NOMO-1 treated with dmso at 0.1 percent for 144 hours (cell line): ENCODE measurements around the gene ABHD16A.

Experiments used
- DNase-seq: peaks from one replicate; lab custom pipeline; 2025; ENCODE audit not compliant: unreplicated experiment; lab: John Stamatoyannopoulos, UW

The ABHD16A gene

DNA sequence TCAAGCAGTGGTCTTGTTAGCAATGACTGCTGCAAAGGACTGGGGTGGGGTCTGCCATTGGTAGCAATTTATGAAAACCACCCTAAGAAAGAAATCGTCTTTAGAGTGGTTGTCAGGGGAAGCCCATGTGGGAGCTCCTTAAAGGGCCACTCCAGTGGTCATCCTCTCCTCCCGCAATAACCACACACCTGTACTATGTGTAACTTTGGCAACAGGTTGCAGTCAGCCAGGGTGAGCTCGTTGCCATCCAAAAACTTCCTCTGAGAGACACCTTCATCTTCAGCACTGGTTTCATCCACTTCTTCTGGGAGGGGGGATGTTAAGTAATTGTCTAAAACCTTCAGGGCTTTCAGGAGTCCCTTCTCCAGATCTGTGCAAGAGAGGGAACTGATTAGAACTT, 28.9 kb upstream of the ABHD16A start:
- no peak for DNase-seq

DNA sequence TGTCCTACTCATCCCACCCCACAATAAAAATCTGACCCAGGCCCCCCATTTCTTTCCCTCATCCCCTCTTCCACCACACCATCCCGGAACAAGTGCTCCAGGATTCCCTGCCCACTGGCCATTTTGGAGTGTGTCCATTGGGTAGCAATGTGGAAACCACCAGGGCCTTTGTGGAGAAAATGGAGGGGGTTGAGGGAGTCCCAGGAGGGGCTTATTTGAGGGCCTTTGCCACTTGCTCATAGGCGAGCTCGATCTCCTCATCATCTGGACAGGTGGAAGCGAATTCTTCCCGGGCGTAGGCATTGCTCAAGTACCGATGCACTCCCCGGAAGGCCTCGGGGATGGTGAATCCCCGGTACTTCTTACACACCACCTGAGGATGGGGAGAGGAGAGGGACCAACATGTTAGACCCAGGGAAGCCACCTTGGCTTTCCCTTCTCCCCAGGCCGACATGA, 27.5 kb upstream of the ABHD16A start:
- no peak for DNase-seq

GRCh38 chr6:31729979-31730630, 27.0 kb upstream of the ABHD16A start:
- peak; percentile 33 for DNase-seq

- peak; percentile 64 for DNase-seq
Measured at GRCh38 chr6:31729515-31729978, 26.4 kb upstream of the ABHD16A start.

DNA sequence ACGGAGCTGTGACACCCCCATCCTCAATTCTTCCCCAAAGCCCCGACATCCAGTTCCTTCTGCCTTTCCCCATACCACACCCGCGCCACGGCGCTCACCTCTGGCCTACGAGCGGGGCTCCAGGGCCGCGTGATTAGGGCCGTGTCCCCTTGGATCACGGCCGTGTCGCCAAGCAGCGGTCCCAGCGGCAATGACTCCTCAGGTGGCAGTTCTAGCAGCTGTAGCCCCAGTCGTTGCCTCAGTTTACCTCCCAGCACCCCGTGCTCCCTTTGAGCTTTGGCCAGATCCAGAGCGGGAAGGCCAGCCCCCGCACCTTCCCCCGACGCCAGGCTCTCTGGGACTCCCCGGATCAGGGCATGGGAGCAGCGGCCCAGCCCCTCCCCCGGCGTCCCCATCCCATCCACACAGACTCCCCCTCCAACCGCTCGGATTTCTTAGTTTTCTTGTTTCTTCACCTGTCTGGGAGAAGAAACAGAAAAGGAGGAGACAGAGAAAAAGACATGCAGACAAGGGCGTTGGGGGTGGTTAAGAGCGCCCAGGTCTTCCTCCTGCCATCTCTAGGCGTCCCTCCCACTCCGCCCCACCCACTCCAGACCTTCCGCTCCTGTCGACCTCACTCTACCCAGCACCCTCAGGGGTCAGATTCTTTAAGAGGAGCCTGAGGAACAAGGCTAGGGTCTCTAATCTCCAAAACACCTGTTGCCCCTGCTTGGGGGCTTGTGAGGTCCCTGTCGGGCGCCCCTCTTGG, 25.8 kb upstream of the ABHD16A start, which contains the start of gene DDAH2:
TSS of gene DDAH2 (minus strand) at position 533 of the 748 bp plus-strand sequence. CDS start at position 395, 138 bp downstream.
- DNase-seq: no peak

- DNase-seq: peak; percentile 69
Measured at GRCh38 chr6:31727717-31728671, 24.9 kb upstream of the ABHD16A start.

GRCh38 chr6:31727034-31727716, 24.1 kb upstream of the ABHD16A start:
- no peak for DNase-seq

- DNase-seq: no peak
Measured at GRCh38 chr6:31725502-31726350, 22.6 kb upstream of the ABHD16A start.

- DNase-seq: no peak
Measured at GRCh38 chr6:31723980-31724691, 21.0 kb upstream of the ABHD16A start.

- DNase-seq: no peak
Measured at GRCh38 chr6:31723245-31723979, 20.3 kb upstream of the ABHD16A start, which contains the start of gene MPIG6B. Gene MPIG6B (plus strand): TSS chr6:31723373. CDS start chr6:31723384, 11 bp downstream.

DNA sequence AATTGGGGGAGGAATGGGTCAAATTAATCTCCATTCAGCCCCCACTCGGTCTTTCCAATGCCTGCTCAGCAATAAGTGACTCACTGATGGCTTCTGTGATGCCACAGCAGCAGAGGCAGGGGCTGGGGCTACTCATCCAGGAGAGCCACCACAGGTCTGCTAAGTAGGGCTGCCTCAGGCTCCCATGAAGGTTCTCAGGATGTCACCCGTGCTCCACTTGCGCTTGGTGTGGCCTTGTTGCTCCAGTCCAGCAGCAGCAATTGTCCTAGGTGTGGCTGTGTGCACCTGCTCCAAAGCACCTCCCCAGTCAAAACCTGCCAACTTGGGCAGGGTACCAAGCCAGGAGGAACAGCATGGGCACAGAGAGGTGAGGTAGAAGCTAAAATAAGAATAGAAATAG, 19.0 kb upstream of the ABHD16A start:
- DNase-seq: no peak

DNA sequence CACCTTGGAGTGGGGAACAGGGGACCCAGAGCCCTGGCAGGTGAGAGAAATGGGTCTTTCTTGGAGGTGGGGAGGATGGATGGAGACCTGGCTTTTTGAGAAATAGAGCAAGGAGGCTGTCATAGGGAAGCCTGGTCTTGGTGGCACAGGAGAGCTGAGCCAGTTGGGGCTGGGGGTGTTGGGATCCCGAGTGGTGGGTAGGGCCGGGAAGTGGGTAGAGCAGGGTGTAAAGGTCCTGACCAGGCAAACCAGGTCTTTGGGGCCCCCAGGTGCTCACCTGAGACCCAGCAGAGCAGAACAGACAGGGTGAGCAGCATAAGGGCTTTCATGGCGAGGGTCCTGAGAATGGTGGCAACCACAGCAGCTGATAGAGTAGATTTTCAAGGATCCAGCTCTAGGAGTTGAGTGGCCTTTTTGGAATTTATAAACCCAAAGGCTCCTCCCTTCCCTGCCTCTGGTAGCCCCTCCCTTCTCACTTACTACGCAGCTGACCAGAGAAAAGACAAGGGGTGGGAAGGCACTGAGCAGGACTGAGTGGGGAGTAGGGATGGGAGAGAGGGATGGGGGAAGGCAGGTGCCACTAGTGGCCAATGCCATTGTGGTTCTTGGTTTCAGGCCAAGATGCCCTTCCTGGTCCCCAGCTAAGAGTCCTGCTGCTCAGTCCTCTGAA, 18.4 kb upstream of the ABHD16A start, which contains the start of gene LY6G6C:
TSS of gene LY6G6C (minus strand) at position 396 of the 670 bp plus-strand sequence. CDS start at position 329, 67 bp downstream.
- DNase-seq: no peak

DNA sequence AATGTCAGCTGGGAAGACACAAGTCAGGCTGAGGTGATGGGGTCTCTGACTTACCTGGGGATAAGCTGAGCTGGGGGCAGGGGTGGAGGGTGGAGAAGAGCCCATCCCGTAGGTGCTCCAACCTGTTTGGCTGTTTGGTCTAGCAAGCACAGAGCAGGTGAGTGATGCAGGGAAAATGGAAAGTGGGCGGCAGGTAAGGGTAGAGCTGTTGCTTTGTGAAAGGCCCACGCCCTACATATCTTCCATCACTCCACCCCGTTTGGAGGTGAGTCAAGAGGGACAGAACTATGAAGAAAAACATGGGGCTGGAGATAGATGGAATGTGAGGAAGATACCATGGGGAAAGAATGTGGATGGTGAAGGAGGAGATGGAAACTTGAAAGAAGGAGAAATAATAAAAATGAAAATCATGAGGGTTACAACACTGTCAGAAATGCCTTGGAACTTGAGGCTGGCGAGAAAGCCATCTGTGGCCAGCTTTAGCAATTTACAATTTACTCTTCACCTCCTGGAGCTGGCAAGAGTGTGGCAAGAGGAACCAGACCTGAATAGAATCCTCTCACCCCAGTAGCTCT, 17.2 kb upstream of the ABHD16A start:
- no peak for DNase-seq

DNA sequence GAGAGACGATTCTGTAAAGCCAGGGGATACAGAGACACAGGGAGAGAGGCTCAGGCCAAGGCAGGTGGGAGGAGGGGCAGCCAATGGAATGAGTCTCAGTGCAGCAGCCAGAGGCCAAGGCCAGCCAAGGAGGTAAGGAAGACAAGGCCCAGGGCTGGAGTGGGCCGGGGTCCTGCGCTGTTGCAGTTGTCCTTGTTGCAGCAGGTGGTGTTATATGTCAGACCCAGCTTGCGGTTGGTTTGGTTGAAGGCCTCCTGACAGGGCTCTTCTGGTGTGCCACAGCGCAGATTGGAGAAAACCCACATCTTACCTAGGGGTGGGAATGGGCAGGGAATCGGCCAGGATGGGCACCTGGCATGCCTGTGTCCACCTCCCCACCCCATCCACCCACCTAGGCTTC, 15.9 kb upstream of the ABHD16A start:
- DNase-seq: no peak

GRCh38 chr6:31718265-31718664, 15.1 kb upstream of the ABHD16A start:
- DNase-seq: no peak

GRCh38 chr6:31717499-31718222, 14.5 kb upstream of the ABHD16A start:
- no peak for DNase-seq
